ENCODE results near the gene LEMD2.

- TF ChIP-seq CTCF (conservative IDR thresholded peaks at IDR 0.05 in 1 of 2, IDR thresholded peaks at IDR 0.05 in 1 of 2; ENCODE audit: low read depth in 1 of 2, low read length in 2 of 2) (no peak), EZH2 (IDR thresholded peaks at IDR 0.05; ENCODE audit: low read length, missing control alignments) (no peak)
Observed at GRCh38 chr6:33725891-33726673, 62.8 kb downstream of the LEMD2 start.
